MM.1S (cell line): ENCODE measurements around the gene LRIT3.

Experiments used
- DNase-seq: peaks from one replicate; pipeline ENCODE4 v3.0.0-alpha.2; 2015
- H2AFZ ChIP-seq: fragments of 300-600 bp; sonication (generic); 2 replicates; pipeline ENCODE4 v1.6.0; 2016; ENCODE audit warnings: antibody characterized with exemption, low read length
- H3F3A ChIP-seq: fragments of 300-600 bp; sonication (generic); 2 replicates; pipeline ENCODE4 v1.6.1; 2016; ENCODE audit warnings: mild to moderate bottlenecking, antibody characterized with exemption, low read length, moderate library complexity, mixed read lengths; ENCODE audit not compliant: insufficient read depth
- H3K27ac ChIP-seq: fragments of 300-600 bp; sonication (generic); 2 replicates; pipeline ENCODE4 v1.5.1; 2016; ENCODE audit warnings: mild to moderate bottlenecking, low read length
- H3K27me3 ChIP-seq: fragments of 300-600 bp; sonication (generic); replicated peaks from 2 replicates; pipeline ENCODE4 v1.6.0; 2016; ENCODE audit warnings: low read length; ENCODE audit not compliant: insufficient read depth
- H3K36me3 ChIP-seq: fragments of 300-600 bp; sonication (generic); replicated peaks from 2 replicates; pipeline ENCODE4 v1.6.1; 2016; ENCODE audit warnings: mild to moderate bottlenecking, low read length, mixed read lengths; ENCODE audit not compliant: insufficient read depth
- H3K4me1 ChIP-seq: fragments of 300-600 bp; sonication (generic); 2 replicates; pipeline ENCODE4 v1.6.1; 2016; ENCODE audit warnings: low read length, mixed read lengths
- H3K4me2 ChIP-seq: fragments of 300-600 bp; sonication (generic); 2 replicates; pipeline ENCODE4 v1.6.0; 2016; ENCODE audit warnings: low read depth, low read length
- H3K4me3 ChIP-seq: fragments of 300-600 bp; sonication (generic); 2 replicates; pipeline ENCODE4 v1.5.1; 2016; ENCODE audit warnings: low read length, mixed read lengths
- H3K79me2 ChIP-seq: fragments of 300-600 bp; sonication (generic); 2 replicates; pipeline ENCODE4 v1.6.1; 2016; ENCODE audit warnings: mixed run types, low read length, mixed read lengths
- H3K9ac ChIP-seq: fragments of 300-600 bp; sonication (generic); 2 replicates; pipeline ENCODE4 v1.6.1; 2016; ENCODE audit warnings: low read length, mixed read lengths
- H3K9me2 ChIP-seq: fragments of 300-600 bp; sonication (generic); replicated peaks from 2 replicates; pipeline ENCODE4 v1.6.1; 2016; ENCODE audit warnings: mild to moderate bottlenecking, low read length, mixed read lengths; ENCODE audit not compliant: insufficient read depth
- H3K9me3 ChIP-seq: fragments of 300-600 bp; sonication (generic); replicated peaks from 2 replicates; pipeline ENCODE4 v1.6.1; 2016; ENCODE audit warnings: mild to moderate bottlenecking, low read length, mixed read lengths; ENCODE audit not compliant: insufficient read depth
- H4K20me1 ChIP-seq: fragments of 300-600 bp; sonication (generic); 2 replicates; pipeline ENCODE4 v1.6.1; 2016; ENCODE audit warnings: mild to moderate bottlenecking, low read length, moderate library complexity, mixed read lengths; ENCODE audit not compliant: insufficient read depth
- CTCF ChIP-seq: fragments of 300-600 bp; sonication (generic); IDR thresholded peaks from 2 replicates; pipeline ENCODE4 v1.5.1; 2016; ENCODE audit warnings: antibody characterized with exemption, low read length, mixed read lengths
- EZH2 ChIP-seq: fragments of 300-600 bp; sonication (generic); optimal IDR thresholded peaks from 2 replicates; pipeline ENCODE3; 2017; ENCODE audit warnings: low read depth, mild to moderate bottlenecking, antibody characterized with exemption, low read length, mixed read lengths
- EZH2phosphoT487 ChIP-seq: fragments of 300-600 bp; sonication (generic); IDR thresholded peaks from 2 replicates; pipeline ENCODE4 v1.6.1; 2018; ENCODE audit warnings: antibody characterized with exemption, low read length

Gene LRIT3

GRCh38 chr4:109872065-109872464 is 24.2 kb downstream of the LRIT3 start:
- Histone ChIP-seq H3K9ac (no peak overlapping the region), H3K4me1 (no peaks in the 10 kb centered on the region), H3F3A (no peaks in the 10 kb centered on the region), H3K9me3 (no peaks in the 10 kb centered on the region), H3K79me2 (no peaks in the 10 kb centered on the region), H2AFZ (no peak overlapping the region), H3K4me2 (no peak overlapping the region), H3K27ac (no peak overlapping the region), H3K4me3 (no peak overlapping the region), H3K9me2 (no peaks in the 10 kb centered on the region), H4K20me1 (no peaks in the 10 kb centered on the region), H3K36me3 (no peaks in the 10 kb centered on the region), H3K27me3 (no peaks in the 10 kb centered on the region)
- no peak for DNase-seq
- no peak for TF ChIP-seq EZH2phosphoT487
- TF ChIP-seq EZH2, result no peak
- TF ChIP-seq CTCF, result no peak

GRCh38 chr4:109872950-109873656 is 25.2 kb downstream of the LRIT3 start:
- Histone ChIP-seq H3K4me2 (no peak overlapping the region), H3K4me1 (0 out of 2 replicates have a peak, but pooled peaks cover 4% of the 10 kb centered on the region), H3K27me3 (no peaks in the 10 kb centered on the region), H3K36me3 (no peaks in the 10 kb centered on the region), H3F3A (no peaks in the 10 kb centered on the region), H3K9me3 (no peaks in the 10 kb centered on the region), H3K27ac (no peak overlapping the region), H3K9me2 (no peaks in the 10 kb centered on the region), H2AFZ (no peak overlapping the region), H3K79me2 (no peaks in the 10 kb centered on the region), H3K9ac (no peak overlapping the region), H3K4me3 (no peak overlapping the region), H4K20me1 (no peaks in the 10 kb centered on the region)
- no peak for DNase-seq
- no peak for TF ChIP-seq EZH2phosphoT487
- TF ChIP-seq CTCF, result no peak
- TF ChIP-seq EZH2, result no peak

DNA sequence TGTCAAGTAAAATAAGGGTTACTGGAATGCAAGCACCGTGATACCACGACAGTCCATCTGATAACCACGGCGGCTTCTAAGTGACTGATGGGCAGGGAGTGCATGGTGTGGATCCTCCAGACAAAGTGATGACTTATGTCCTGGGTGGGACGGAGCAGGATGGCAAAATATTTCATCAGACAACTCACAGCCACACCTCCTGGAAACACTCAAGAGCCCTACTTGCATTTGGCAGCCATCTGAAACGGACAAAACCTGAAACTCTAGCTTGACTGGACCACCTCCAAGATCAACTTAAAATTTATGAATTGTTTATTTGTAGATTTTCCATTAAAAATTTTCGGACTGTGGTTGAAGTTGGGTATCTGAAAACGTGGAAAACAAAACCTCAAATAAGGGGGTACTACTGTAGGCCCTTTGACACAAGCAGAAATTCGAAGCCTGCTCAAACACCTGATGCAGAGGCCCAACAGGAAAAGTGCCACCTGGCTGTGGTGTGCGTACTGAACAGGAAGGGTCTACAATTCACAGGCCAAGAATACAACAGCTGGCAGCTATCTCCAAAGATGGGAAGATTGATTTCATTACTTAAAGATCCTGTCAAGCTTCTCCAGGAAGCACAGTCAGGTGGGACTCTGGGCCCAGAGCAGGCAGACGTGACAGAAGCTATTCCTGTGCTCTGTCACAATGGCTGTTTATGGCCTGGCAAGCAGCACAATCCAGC is 26.0 kb downstream of the LRIT3 start:
- H3K27me3 ChIP-seq, result no peaks in the 10 kb centered on the region
- no peaks in the 10 kb centered on the region for H3F3A ChIP-seq
- H4K20me1 ChIP-seq, result no peaks in the 10 kb centered on the region
- H3K4me2 ChIP-seq, result no peak overlapping the region
- H3K4me3 ChIP-seq, result no peak overlapping the region
- H3K79me2 ChIP-seq, result no peaks in the 10 kb centered on the region
- H3K9me3 ChIP-seq, result no peaks in the 10 kb centered on the region
- H3K9me2 ChIP-seq, result no peaks in the 10 kb centered on the region
- H3K36me3 ChIP-seq, result no peaks in the 10 kb centered on the region
- no peak overlapping the region for H3K9ac ChIP-seq
- H3K4me1 ChIP-seq, result 0 out of 2 replicates have a peak, but pooled peaks cover 4% of the 10 kb centered on the region
- no peak for DNase-seq
- no peak overlapping the region for H2AFZ ChIP-seq
- no peak for TF ChIP-seq CTCF
- H3K27ac ChIP-seq, result no peak overlapping the region
